Memory B cell (primary cell): ENCODE data around the gene RRM1.
"Not testable (repeated sequence)": the region's sequence is repeated elsewhere in the genome, so short reads cannot be mapped to it uniquely, and the experiment has no call there.

ENCODE experiments used
- ATAC-seq: fragments of 150-1000 bp; cut with Tn5 transposase; 2 replicates; pipeline ENCODE4 v1.10.0; 2021; ENCODE audit warnings: low read depth, mild to moderate bottlenecking, moderate library complexity
- DNase-seq, 2 donors: peaks; one replicate each; pipeline ENCODE4 v3.0.0; 2022; ENCODE audit warnings: low spot score in 2 of 2
- H3K27ac Mint-ChIP-seq: one replicate; pipeline ENCODE4 v1.8.0; 2022; ENCODE audit warnings: mild to moderate bottlenecking, moderate library complexity, mixed read lengths
- H3K27me3 Mint-ChIP-seq: one replicate; pipeline ENCODE4 v1.8.0; 2022; ENCODE audit warnings: mixed read lengths
- H3K36me3 Mint-ChIP-seq: one replicate; pipeline ENCODE4 v1.8.0; 2022; ENCODE audit warnings: mild to moderate bottlenecking, mixed read lengths
- H3K4me1 Mint-ChIP-seq: one replicate; pipeline ENCODE4 v1.8.0; 2022; ENCODE audit warnings: mixed read lengths
- H3K4me3 Mint-ChIP-seq: one replicate; pipeline ENCODE4 v1.8.0; 2022; ENCODE audit warnings: mild to moderate bottlenecking, moderate library complexity, mixed read lengths
- H3K9me3 Mint-ChIP-seq: one replicate; pipeline ENCODE4 v1.8.0; 2022; ENCODE audit warnings: mixed read lengths

RRM1 gene

GRCh38 chr11:4094348-4095291, at the start of gene RRM1:
TSS of gene RRM1 (plus strand) at chr11:4094799. CDS start at chr11:4095013, 214 bp downstream.
- peak within 1 kb of the TSS; percentile 96 for H3K27ac Mint-ChIP-seq
- H3K4me3 Mint-ChIP-seq: peak within 1 kb of the TSS; percentile 98
- ATAC-seq (peak; percentile 97), DNase-seq (peak; percentile 86 to 93)
- H3K4me1 Mint-ChIP-seq: peaks cover 35% of the 10 kb centered on the region
- H3K36me3 Mint-ChIP-seq: peaks cover 13% of the 10 kb centered on the region
- H3K9me3 Mint-ChIP-seq: no peaks in the 10 kb centered on the region
- no peaks in the 10 kb centered on the region for H3K27me3 Mint-ChIP-seq

- ATAC-seq (no peak), DNase-seq (no peak)
- no peaks in the 10 kb centered on the region for H3K9me3 Mint-ChIP-seq
- H3K27me3 Mint-ChIP-seq: no peaks in the 10 kb centered on the region
- peaks cover 25% of the 10 kb centered on the region for H3K4me1 Mint-ChIP-seq
- H3K4me3 Mint-ChIP-seq: no peak overlapping the region
- no peak overlapping the region for H3K27ac Mint-ChIP-seq
- peaks cover 20% of the 10 kb centered on the region for H3K36me3 Mint-ChIP-seq
These were observed 49.5 kb upstream of the RRM1 start for GRCh38 chr11:4044976-4045646.

GRCh38 chr11:4048340-4048739, 46.3 kb upstream of the RRM1 start:
- ATAC-seq: no peak
- Mint-ChIP-seq H3K36me3 (peaks cover 22% of the 10 kb centered on the region), H3K27me3 (no peaks in the 10 kb centered on the region), H3K4me1 (peaks cover 21% of the 10 kb centered on the region), H3K9me3 (no peaks in the 10 kb centered on the region), H3K4me3 (no peak overlapping the region), H3K27ac (no peak overlapping the region)
- no peak for DNase-seq

GRCh38 chr11:4049006-4049405, 45.6 kb upstream of the RRM1 start:
- no peak overlapping the region for H3K27ac Mint-ChIP-seq
- no peak for DNase-seq
- no peak for ATAC-seq

GRCh38 chr11:4050138-4050537, 44.5 kb upstream of the RRM1 start:
- Mint-ChIP-seq H3K36me3 (peaks cover 22% of the 10 kb centered on the region), H3K9me3 (no peaks in the 10 kb centered on the region), H3K4me3 (no peak overlapping the region), H3K4me1 (peaks cover 14% of the 10 kb centered on the region), H3K27ac (no peak overlapping the region), H3K27me3 (no peaks in the 10 kb centered on the region)
- peak; percentile 34 for ATAC-seq
- DNase-seq: no peak

More at GRCh38 chr11:4049006-4049405, 45.6 kb upstream of the RRM1 start:
- Mint-ChIP-seq H3K4me3 (no peak overlapping the region), H3K36me3 (peaks cover 22% of the 10 kb centered on the region), H3K27me3 (no peaks in the 10 kb centered on the region), H3K4me1 (peaks cover 19% of the 10 kb centered on the region), H3K9me3 (no peaks in the 10 kb centered on the region)

GRCh38 chr11:4053200-4053599, 41.4 kb upstream of the RRM1 start:
- H3K27ac Mint-ChIP-seq, H3K4me3 Mint-ChIP-seq, H3K9me3 Mint-ChIP-seq, ATAC-seq, DNase-seq, H3K27me3 Mint-ChIP-seq: not testable (repeated sequence)
- H3K36me3 Mint-ChIP-seq: peaks cover 23% of the 10 kb centered on the region
- peaks cover 17% of the 10 kb centered on the region for H3K4me1 Mint-ChIP-seq

- Mint-ChIP-seq H3K27ac (no peak overlapping the region), H3K36me3 (peaks cover 29% of the 10 kb centered on the region), H3K9me3 (no peaks in the 10 kb centered on the region), H3K4me3 (no peak overlapping the region), H3K4me1 (peaks cover 21% of the 10 kb centered on the region), H3K27me3 (no peaks in the 10 kb centered on the region)
- ATAC-seq (no peak), DNase-seq (no peak)
These were observed 40.0 kb upstream of the RRM1 start for GRCh38 chr11:4054643-4055042.

- no peak overlapping the region for H3K27ac Mint-ChIP-seq
- ATAC-seq: no peak
- no peaks in the 10 kb centered on the region for H3K9me3 Mint-ChIP-seq
- no peak for DNase-seq
- H3K36me3 Mint-ChIP-seq: peaks cover 22% of the 10 kb centered on the region
- no peaks in the 10 kb centered on the region for H3K27me3 Mint-ChIP-seq
- H3K4me1 Mint-ChIP-seq: peaks cover 17% of the 10 kb centered on the region
- H3K4me3 Mint-ChIP-seq: no peak overlapping the region
These were observed 35.2 kb upstream of the RRM1 start for GRCh38 chr11:4059424-4059823.

GRCh38 chr11:4060182-4060923, 34.2 kb upstream of the RRM1 start:
- no peak for DNase-seq
- no peaks in the 10 kb centered on the region for H3K9me3 Mint-ChIP-seq
- no peak for ATAC-seq
- peaks cover 19% of the 10 kb centered on the region for H3K36me3 Mint-ChIP-seq
- H3K4me3 Mint-ChIP-seq: no peak overlapping the region
- no peaks in the 10 kb centered on the region for H3K27me3 Mint-ChIP-seq
- peaks cover 17% of the 10 kb centered on the region for H3K4me1 Mint-ChIP-seq
- H3K27ac Mint-ChIP-seq: peak overlapping the region; percentile 24

- no peaks in the 10 kb centered on the region for H3K9me3 Mint-ChIP-seq
- DNase-seq (no peak), ATAC-seq (no peak)
- peaks cover 15% of the 10 kb centered on the region for H3K36me3 Mint-ChIP-seq
- H3K27me3 Mint-ChIP-seq: no peaks in the 10 kb centered on the region
- H3K27ac Mint-ChIP-seq: no peak overlapping the region
- H3K4me1 Mint-ChIP-seq: peaks cover 25% of the 10 kb centered on the region
- H3K4me3 Mint-ChIP-seq: no peak overlapping the region
These were observed 32.9 kb upstream of the RRM1 start for GRCh38 chr11:4061700-4062099.

GRCh38 chr11:4063348-4063747, 31.3 kb upstream of the RRM1 start:
- peaks cover 15% of the 10 kb centered on the region for H3K36me3 Mint-ChIP-seq
- DNase-seq (no peak), ATAC-seq (no peak)
- no peak overlapping the region for H3K4me3 Mint-ChIP-seq
- H3K4me1 Mint-ChIP-seq: peaks cover 23% of the 10 kb centered on the region
- H3K27ac Mint-ChIP-seq: no peak overlapping the region
- no peaks in the 10 kb centered on the region for H3K27me3 Mint-ChIP-seq
- no peaks in the 10 kb centered on the region for H3K9me3 Mint-ChIP-seq

GRCh38 chr11:4064278-4064955, 30.2 kb upstream of the RRM1 start:
- peaks cover 8% of the 10 kb centered on the region for H3K36me3 Mint-ChIP-seq
- ATAC-seq: no peak
- H3K27ac Mint-ChIP-seq: peak overlapping the region; percentile 52
- H3K9me3 Mint-ChIP-seq: no peaks in the 10 kb centered on the region
- no peak overlapping the region for H3K4me3 Mint-ChIP-seq
- no peak for DNase-seq
- H3K4me1 Mint-ChIP-seq: peaks cover 26% of the 10 kb centered on the region
- no peaks in the 10 kb centered on the region for H3K27me3 Mint-ChIP-seq

- H3K27ac Mint-ChIP-seq: peak overlapping the region; percentile 35
- peaks cover 6% of the 10 kb centered on the region for H3K36me3 Mint-ChIP-seq
- no peak for DNase-seq
- no peaks in the 10 kb centered on the region for H3K9me3 Mint-ChIP-seq
- no peak for ATAC-seq
- H3K4me3 Mint-ChIP-seq: no peak overlapping the region
- H3K4me1 Mint-ChIP-seq: peaks cover 26% of the 10 kb centered on the region
- no peaks in the 10 kb centered on the region for H3K27me3 Mint-ChIP-seq
These were observed 29.5 kb upstream of the RRM1 start for GRCh38 chr11:4065086-4065485.
